HG02885 (cell line): Measurements from ENCODE around the gene TP53BP2.
"Not testable (repeated sequence)": the region's sequence is repeated elsewhere in the genome, so short reads cannot be mapped to it uniquely, and the experiment has no call there.

ENCODE experiments used
- ATAC-seq: cut with Tn5 transposase; IDR thresholded peaks from one replicate; pipeline ENCODE4 v1.9.1; 2021; ENCODE audit warnings: mild to moderate bottlenecking; ENCODE audit not compliant: unreplicated experiment, poor library complexity

Gene TP53BP2

DNA sequence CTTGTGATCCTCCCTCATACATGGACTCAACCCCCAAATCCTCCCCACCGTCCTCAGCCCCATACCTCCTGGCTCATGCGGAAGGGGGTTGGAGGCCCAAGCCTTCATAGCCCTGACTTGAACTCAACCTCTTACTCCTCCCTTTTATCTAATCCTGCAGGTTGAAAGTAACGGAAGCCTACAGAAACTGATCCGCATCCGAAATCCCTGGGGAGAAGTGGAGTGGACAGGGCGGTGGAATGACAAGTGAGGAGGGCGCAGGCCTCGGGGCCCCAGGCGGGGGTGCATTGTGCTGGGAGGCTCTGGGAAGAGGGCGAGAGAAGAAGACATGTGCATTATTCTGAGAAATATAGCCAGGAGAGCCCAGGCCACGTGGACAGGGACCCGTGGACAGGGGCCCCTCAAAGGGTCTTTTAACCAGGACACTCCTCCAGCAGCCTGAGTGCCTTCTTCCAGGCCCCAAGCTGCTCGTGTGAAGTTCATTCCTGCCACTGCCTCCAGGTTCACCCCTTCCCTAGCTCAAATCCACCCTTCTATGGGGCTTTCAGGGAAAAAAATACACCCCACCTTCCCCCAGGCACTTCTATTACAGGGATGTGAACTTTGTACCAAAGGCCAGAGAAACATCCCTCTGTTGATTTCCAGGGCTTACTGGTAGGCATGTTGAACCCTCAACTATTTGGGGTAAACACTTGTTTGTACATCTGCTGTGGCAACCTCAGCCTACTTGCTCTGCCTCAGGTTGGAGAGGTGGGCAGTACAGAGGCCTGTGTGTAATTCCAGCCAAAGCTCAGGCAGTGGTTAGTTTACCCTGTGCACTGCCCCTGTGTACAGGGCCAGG lies 94.8 kb downstream of the TP53BP2 start:
- no peak for ATAC-seq

DNA sequence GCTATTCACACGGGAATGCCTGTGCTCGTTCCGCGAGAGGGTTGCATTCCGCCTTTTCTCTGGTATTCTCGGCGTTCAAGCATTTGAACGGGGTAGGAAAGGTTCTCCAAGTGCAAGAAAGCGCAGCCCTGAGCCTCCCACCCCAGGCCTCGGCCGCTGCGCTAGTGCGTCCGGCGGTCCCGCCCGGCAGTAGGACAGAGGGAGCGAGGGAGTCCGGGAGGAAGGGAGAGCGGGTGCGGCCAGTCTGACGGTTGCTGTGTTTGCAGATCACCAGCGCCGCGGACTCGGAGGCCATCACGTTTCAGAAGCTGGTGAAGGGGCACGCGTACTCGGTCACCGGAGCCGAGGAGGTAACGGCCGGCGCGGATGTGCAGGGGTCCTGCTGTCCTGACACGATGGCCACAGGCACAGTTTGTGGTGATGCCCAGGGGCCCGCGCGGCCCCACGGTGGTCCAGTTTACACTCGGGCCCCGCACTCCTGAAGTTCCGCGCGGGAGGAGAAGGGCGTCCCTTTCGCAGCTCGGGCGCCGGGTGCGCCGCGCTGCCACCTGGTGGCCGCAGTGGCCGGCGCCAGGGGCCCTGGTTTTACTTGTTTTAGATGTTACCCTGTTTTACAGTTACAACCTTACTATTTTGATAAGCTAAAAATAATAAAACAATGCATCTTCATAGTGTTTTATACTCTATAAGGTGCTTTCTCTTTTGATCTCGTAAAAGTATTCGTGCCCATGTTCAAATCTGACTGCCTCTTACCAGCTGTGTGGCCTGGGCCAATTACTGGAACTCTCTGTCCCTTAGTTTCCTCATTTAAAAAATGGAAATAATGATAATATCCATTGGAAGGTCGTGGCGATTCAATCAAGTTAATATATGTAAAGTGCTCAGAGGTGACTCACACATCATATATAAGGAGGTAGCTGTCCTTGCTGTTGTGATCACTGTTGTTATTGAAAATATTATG lies 96.7 kb downstream of the TP53BP2 start:
- peak; percentile 74 for ATAC-seq

DNA sequence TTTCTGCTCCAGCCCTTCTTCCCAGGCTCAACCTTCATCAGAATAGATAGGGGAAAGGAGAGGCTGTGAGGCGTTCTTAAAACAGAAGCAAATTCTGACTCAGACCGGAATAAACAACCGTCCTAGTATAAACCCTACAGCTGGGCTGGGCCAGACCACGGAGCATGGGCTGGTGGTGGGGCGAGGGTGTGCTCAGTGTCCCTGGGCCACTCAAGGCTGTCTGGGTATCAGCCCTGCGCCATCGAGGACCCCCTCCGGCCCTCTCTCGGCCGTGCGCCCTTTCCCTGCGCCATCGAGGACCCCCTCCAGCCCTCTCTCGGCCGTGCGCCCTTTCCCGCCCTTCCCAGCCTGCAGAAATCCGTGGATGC lies 97.4 kb downstream of the TP53BP2 start:
- ATAC-seq, result no peak

DNA sequence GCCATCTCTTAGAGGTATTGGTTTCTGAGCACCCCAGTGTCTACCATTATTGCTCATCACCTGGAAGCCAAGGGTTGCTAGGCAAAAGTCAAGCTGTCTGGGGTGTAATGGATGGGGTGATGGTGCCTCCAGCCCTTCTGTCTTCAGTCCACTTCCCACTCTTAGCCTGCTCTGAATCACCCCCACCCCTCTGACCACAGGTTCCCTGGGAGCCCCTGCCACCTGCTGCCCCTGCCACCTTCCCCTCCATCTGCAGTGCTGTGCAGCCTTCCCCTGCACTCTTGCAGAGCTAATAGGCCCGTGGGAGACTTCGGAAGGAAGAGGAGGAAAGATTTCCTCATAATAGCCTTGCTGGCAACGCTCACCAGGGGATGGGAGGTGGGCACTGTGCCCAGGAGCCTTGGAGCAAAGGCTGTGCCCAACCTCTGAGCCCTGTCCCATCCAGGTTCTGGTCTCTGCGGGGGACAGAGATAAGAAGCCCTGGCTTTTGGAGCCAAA lies 97.9 kb downstream of the TP53BP2 start:
- no peak for ATAC-seq

DNA sequence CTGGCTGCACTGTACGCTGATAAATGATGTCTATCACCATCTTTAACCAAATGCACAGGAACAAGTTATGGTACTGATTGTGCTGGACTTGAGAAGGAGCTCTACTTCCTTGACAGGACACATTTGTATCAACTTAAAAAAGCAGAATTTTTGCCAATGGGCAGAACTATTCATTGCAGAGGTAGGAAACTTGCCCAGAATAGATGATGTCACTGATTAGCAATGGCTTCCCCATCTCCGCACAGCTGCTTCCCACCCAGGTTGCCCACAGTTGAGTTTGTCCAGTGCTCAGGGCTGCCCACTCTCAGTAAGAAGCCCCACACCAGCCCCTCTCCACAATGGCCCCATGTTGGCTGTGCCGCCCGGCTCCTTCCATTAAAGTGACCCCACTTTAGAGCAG lies 100.0 kb downstream of the TP53BP2 start:
- ATAC-seq, result no peak

DNA sequence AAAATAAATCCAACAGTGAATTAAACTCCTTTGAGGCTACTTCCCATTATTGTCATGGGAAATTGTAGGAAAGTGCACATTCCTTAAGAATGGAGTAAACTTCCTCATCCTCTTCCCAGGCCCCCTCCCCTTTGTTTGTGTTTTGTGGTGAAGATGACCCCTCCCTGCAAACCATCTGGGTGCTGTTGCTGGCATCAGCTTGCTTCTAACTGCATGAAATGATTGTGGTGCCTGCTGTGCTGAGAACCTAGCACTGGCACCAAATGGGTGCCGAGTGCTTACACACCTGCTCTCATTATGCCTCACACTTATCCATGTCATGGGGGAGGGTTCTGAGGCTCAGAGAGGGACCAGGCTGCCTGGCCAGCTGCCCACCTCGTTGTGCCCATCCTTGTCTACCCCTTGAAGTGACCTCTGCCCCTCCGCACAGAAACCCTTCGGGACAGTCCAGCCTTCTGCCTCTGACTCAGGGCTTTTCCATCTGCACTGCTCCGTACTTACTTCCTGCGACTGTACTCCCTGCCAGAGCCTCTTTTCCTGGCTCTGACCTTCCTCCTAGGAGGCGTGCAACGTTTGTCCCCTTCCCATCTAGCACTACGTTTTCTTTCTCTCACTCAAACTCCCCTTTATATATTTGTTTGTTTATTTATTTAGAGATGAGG lies 102.8 kb downstream of the TP53BP2 start:
- ATAC-seq, result no peak

DNA sequence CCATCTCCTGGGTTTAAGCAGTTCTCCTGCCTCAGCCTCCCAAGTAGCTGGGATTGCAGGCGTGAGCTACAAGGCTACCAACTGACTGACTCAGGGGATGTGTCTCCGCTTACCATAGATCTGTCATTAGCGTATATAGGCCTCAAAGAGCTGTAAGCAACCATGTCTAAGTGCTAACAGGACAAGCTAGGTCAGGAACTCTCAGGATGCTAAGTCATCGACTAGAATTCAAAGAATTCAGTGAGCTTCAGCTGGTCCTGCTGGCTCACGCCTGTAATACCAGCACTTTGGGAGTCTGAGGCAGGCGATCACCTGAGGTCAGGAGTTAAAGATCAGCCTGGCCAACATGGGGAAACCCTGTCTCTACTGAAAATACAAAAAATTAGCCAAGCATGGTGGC lies 103.9 kb downstream of the TP53BP2 start:
- no peak for ATAC-seq

DNA sequence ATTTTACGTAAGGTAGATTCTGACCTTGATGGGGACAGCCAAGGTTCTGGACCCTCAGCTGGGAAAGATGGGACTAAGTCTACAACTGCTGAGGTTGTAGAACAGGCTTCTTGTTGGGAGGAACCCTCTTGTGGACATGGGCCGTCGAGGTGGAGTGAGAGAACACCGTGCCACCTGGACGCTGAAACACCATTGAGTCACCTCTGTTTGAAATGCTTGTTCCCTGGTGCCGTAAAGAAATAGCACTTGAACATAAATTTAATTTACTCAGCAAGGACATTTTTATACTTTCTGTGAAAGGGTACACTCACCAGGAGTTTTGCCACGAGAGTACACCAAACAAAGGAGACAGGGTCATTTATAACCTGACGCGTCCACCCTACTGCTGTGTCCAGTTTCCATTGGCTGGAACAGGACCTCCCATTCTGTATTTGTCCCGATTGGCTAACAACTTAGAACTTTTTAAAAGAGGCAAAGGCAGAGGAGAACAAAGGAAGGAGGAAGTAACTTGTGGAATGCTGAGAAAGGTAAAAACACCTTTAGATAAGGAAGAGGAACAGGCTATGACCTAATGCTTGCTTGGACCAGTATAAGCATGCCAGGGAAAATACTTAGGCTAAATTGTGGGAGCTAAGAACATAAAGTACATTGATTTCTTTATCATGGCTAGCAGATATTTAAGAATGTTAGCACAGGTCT lies 105.6 kb downstream of the TP53BP2 start:
- not testable (repeated sequence) for ATAC-seq

DNA sequence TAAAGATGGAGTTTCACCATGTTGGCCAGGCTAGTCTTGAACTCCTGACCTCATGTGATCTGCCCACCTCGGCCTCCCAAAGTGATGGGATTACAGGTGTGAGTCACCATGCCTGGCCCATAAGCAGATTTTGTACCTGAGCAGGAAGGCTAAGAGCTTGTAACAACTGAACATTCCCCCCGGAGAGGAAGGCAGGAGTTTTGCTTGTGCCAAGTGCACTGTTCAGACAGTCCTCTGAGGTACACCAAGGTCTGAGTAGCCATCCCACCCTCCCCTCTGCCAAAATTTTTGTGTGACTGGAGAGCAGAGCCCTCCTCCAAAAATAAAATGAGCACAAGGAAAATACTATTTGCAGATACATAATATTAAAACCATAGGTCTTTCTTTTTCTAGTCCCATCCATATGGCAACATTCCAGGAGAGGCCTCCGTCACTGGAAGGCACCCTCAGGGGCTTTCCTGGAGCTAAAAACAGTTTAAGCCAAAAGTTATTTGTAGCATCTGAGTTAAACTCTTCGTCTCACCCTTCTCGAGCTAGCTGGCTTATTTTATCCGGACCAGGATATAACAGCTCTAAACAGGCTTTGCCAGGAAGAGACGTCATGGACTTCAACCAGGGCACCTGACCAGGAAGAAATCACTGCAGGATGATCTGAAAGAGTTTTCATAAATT lies 106.2 kb downstream of the TP53BP2 start:
- no peak for ATAC-seq

DNA sequence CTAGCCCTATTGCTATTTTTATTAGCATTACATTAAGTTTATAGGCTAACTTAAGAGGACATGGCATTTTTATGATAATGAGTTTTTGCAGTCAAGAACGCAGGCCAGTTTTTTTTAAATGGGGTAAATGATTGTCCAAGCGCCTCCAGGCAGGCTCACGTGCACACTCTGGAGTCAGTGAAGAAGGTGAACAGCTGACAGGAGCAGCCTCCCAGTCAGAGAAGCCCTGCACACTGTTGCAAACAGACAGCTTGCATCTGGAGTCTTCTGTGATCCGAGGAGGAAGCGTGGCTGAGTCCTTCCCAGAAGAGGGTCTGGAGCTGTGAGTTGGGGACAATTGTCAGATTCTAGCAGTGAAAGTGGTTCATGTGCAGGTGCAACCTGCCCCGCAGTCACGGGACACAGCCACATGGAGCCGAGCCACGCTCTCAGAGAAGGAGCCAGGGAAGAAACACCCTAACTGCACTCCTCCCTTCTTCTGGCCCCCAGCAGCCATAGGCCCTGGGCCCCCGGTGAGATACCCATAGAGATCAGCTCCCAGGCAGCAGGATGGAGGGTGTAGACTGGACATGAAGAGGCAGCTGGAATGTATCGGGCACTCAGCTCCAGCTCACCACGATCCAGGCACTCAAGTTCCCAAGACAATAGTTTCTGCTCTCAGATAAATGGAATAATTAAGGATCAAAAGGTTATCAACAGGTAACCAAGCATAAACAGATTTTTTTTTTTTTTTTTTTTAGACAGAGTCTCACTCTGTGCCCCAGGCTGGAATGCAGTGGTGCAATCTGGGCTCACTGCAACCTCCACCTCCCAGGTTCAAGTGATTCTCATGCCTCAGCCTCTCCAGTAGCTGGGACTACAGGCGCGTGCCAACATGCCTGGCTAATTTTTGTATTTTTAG lies 107.0 kb downstream of the TP53BP2 start:
- ATAC-seq, result no peak

DNA sequence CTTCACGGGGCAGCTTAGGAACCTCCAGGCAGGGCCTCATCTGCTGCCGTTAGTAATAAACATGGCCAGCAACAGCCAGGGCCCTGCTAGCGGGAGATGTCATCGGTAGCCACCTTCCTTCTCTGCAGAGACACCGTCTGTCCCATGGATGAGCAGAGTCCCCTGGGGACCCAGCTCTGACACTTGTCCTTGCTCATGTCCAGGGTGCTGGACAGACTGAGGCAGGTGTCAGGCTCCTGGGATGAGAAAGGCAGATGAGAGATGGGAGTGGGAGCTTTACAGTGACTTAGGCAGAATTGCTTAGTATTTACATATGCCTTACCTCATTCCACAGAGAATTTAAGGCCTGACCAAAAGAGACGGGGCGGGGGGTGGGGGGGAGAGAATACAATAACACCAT lies 108.4 kb downstream of the TP53BP2 start:
- ATAC-seq, result no peak

DNA sequence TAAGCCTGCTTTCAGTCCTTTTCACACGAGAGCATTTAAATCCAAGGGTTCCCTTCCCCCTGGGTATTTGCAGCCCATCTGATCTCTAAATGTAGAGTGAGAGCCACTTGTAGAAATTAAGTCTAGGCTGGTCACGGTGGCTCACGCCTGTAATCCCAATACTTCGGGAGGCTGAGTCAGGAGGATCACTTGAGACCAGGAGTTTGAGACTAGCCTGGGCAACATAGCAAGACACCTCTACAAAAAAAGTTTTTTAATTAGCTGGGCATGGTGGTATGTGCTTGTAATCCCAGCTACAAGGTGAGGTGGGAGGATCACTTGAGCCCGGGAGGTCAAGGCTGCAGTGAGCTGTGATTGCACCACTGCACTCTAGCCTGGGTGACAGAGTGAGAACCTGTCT lies 109.1 kb downstream of the TP53BP2 start:
- not testable (repeated sequence) for ATAC-seq

DNA sequence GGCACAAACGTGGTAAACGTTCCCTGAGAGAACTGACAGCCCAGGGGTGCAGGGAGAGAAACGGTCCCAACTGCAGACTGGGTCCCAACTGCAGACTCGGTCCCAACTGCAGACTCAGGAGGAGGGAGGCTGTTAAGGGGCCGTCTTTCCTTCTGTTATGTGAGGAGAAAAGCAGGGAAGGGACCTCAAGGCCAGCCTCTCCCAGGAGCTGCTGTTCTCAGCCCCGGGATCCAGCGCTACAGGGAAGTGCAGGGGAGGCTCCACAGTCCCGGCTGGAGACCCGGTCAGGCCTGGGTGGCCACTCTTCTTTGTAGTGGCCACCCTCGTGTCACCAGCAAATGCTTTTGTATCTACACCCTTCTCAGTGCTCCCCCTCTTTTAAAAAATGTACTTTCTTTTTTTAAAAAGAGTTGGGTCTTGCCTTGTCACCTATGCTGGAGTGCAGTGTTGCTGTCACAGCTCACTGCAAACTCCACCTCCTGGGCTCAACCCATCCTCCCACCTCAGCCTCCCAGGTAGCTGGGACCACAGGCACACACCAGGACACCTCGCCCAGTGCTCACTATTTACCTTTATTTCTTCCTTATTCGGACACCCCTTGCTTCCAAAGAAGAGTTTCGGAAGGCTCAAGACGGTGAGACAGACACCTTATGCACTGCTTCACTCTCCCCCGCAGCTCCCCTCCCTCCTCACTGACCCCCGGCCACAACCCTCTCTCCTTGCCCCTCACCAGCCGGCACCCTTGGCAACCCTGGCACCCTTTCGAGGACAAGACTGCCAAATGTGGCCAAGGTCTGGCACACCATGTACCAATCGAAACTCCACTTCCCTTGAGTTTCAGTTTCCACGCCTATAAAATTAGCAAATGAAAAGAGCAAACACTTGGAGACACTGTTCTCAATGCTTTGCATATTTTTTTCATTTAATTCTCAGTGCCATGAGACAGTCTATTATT lies 111.6 kb downstream of the TP53BP2 start:
- no peak for ATAC-seq

DNA sequence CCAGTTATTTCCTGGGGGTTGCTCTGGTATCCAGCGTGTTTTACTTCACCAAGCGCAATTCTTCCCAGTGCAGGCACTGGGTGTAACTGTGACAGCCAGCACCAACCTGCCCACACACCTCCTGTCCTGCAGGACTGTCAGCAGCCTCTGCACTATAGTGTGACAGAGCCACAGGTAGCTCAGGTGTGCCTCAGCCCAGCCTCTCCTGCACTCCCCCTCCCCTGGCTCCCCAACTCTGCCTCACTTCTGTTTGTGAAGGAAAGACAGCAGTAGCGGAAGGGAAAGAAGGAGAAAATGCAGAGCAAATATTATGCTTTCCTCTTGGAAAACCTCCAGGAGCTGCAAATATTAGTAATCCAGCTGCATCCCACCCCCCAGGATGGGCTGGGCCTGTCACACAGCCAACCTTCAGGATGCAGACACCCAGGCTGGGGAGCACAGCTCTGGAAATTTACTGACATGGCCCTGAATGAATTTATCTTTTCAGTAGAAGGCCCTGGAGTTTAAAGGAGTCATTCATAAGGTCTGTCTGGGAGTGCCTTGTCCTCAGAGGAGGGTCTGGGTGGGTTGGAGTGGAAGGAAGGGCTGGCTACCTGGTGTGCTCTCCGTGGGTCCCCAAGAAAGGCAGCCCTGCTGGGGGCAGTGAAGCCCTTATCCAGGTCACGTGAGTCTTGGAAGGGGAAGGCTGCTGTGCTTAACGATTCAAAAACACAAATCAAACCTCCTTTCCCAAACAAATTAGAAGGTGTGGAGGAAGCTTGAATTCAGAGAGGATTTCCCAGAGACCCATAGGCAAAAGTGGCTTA lies 112.6 kb downstream of the TP53BP2 start:
- no peak for ATAC-seq

DNA sequence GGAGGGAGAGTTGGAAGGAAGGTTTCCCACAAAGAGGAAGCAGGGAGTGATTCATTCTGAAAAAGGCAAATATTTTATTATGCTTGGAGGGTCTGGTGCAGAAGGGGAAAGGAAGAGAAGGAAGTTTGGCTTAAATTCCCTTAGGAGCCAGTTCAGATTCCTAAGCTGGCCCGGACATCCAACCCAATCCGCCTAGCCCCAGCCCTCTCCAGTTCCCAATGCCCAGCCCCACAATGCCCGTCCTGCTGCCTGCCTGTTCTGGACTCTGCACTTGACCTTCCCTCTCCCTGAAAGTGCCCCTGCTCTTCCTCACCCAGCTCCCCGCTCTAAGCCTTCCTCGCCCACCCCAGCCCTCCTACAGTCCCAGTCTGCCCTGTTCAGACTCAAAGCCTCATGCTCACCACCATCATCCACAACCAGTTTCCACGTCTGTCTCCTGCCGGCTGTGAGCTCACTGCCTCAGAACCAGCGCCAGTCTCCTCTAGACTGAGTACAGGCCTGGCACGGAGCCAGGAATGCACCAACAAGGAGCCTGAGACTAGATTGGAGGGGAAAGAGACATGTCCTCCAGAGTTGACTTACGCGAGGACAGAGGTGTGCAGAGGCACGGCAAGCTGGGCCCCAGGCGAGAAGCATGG lies 114.5 kb downstream of the TP53BP2 start:
- no peak for ATAC-seq

DNA sequence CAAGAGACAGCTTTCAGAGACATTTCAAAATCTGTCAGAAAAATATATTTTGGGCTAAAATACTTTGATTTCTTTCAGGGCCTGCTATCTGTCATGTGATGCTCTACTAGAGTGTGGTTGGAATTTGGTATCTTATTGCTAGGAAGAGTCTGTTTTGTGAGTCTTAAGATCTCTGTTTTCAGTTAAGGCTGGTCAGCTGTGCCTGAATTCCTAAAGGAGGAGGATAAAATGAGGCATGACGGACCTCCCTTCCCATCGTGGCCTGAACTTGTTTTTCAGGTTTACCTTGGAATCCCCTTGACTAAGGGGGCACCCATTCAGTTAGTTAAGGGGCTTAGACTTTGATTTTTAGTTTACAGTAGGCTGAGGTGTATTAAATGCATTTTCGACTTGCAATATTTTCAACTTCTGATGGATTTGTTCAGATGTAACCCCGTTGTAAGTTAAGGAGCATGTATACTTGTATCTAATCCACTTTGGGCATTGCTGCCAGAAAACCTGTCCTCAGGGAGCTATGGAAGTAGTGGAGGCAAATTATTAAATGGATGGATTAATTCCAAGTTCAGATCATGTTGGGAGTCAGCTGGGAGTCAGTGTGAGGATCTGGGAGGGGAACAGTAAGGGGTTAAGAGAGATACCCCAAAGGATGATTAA lies 115.1 kb downstream of the TP53BP2 start:
- no peak for ATAC-seq
